ENCODE measurements around the gene PPP4R3B. TPM values are rescaled to one million over a fixed set of nuclear protein-coding genes. Genes with fewer than 3 reads are reported as not detected.
"Not testable (repeated sequence)": the region's sequence is repeated elsewhere in the genome, so short reads cannot be mapped to it uniquely, and the experiment has no call there.

PPP4R3B gene
- total and polyA plus RNA-seq, 9 donors: 33.4 to 52.0 (median 41.7) TPM

DNA sequence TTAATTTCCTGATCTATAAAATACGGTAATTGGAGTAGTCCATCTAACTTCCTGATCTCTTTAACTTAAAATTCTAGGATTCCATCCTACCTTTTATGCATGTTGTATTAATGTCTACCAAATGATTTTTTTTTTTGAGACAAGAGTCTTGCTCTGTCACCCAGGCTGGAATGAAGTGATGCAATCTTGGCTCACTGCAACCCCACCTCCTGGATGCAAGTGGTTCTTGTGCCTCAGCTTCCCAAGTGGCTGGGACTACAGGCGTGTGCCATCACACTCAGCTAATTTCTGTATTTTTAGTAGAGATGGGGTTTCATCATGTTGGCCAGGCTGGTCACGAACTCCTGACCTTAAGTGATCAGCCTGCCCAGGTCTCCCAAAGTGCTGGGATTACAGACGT, 50.1 kb downstream of the PPP4R3B start:
- Histone ChIP-seq H3K4me1 (ENCODE audit: control insufficient read depth, insufficient read depth, low read length) (no peaks in the 10 kb centered on the region), H3K9me3 (replicated peaks; ENCODE audit: control insufficient read depth, low read depth, low read length) (no peaks in the 10 kb centered on the region), H3K4me3 (ENCODE audit: low read length) (no peak overlapping the region), H3K36me3 (ENCODE audit: control insufficient read depth, insufficient read depth, low read length) (peaks cover 26% of the 10 kb centered on the region), H3K27ac (ENCODE audit: low read length) (no peak overlapping the region), H3K27me3 (ENCODE audit: control insufficient read depth, insufficient read depth, low read length) (no peaks in the 10 kb centered on the region)
- 33% methylated on average over 1 of the region's 4 CpGs for WGBS (ENCODE audit: insufficient coverage)
- no peak for DNase-seq

DNA sequence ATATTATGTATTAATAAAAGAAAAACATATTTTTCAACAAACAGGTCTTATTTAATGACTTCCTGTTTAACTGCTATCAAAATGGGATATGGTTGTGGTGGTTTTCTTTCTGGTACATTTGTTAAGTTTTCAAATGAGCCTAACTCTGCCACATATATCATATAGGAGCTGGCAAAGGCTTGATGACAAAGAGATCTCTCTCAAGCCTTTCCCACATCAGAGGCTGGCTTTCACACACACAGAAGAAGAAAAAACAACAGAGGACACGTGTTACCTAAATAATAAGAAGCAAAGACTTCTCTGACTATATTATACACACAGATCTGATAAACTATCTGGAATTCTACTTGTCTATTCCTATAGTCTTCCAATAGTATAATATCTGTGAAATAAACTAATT, 51.8 kb downstream of the PPP4R3B start:
- H3K9me3 ChIP-seq (replicated peaks; ENCODE audit: control insufficient read depth, low read depth, low read length): no peaks in the 10 kb centered on the region
- no peak for DNase-seq
- no peak overlapping the region for H3K4me3 ChIP-seq (ENCODE audit: low read length)
- no CpG with 5 or more reads among the region's 1 CpG for WGBS (ENCODE audit: insufficient coverage)
- no peaks in the 10 kb centered on the region for H3K27me3 ChIP-seq (ENCODE audit: control insufficient read depth, insufficient read depth, low read length)
- H3K27ac ChIP-seq (ENCODE audit: low read length): no peak overlapping the region
- H3K36me3 ChIP-seq (ENCODE audit: control insufficient read depth, insufficient read depth, low read length): peaks cover 40% of the 10 kb centered on the region
- H3K4me1 ChIP-seq (ENCODE audit: control insufficient read depth, insufficient read depth, low read length): no peaks in the 10 kb centered on the region

DNA sequence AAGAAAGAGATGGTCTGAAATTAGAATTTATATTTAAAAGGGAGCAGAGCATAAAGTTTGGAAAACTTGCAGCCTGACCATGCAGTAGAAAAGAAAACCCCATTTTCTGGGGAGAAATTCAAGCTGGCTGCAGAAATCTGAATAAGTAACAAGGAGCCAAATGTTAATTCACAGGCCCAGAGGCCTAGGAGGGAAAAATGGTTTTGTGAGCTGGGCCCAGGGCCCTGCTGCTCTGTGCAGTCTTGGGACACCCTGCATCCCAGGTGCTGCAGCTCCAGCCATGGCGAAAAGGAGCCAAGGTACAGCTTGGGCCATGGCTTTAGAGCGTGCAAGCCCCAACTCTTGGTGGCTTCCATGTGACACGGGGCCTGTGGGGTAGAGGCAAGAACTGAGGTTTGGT, 56.6 kb downstream of the PPP4R3B start:
- WGBS (ENCODE audit: insufficient coverage): 100% methylated on average over 2 of the region's 3 CpGs
- Histone ChIP-seq H3K9me3 (replicated peaks; ENCODE audit: control insufficient read depth, low read depth, low read length) (no peaks in the 10 kb centered on the region), H3K4me3 (ENCODE audit: low read length) (no peak overlapping the region), H3K27me3 (ENCODE audit: control insufficient read depth, insufficient read depth, low read length) (no peaks in the 10 kb centered on the region), H3K27ac (ENCODE audit: low read length) (no peak overlapping the region), H3K4me1 (ENCODE audit: control insufficient read depth, insufficient read depth, low read length) (no peaks in the 10 kb centered on the region), H3K36me3 (ENCODE audit: control insufficient read depth, insufficient read depth, low read length) (peaks cover 46% of the 10 kb centered on the region)
- DNase-seq: no peak

DNA sequence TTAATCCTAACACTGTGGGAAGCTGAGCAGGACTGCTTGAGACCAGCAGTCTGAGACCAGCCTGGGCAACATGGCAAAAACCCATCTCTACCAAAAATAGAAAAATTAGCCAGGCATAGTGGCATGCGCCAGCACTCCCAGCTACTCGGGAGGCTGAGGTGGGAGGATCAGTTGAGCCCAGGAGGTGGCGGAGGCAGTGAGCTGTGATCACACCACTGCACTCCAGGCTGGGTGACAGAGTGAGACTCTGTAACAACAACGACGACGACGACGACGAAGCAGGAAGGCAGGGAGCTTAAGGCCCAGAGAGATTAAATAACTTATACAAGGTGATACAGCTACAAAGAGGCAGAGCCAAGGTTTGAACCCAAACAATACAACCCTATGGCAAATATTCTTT, 60.6 kb downstream of the PPP4R3B start:
- Histone ChIP-seq H3K36me3 (ENCODE audit: control insufficient read depth, insufficient read depth, low read length) (peaks cover 43% of the 10 kb centered on the region), H3K9me3 (replicated peaks; ENCODE audit: control insufficient read depth, low read depth, low read length) (no peaks in the 10 kb centered on the region), H3K4me1 (ENCODE audit: control insufficient read depth, insufficient read depth, low read length) (no peaks in the 10 kb centered on the region), H3K27ac (ENCODE audit: low read length) (no peak overlapping the region), H3K4me3 (ENCODE audit: low read length) (no peak overlapping the region), H3K27me3 (ENCODE audit: control insufficient read depth, insufficient read depth, low read length) (no peaks in the 10 kb centered on the region)
- no peak for DNase-seq
- WGBS (ENCODE audit: insufficient coverage): 100% methylated on average over 4 of the region's 9 CpGs

DNA sequence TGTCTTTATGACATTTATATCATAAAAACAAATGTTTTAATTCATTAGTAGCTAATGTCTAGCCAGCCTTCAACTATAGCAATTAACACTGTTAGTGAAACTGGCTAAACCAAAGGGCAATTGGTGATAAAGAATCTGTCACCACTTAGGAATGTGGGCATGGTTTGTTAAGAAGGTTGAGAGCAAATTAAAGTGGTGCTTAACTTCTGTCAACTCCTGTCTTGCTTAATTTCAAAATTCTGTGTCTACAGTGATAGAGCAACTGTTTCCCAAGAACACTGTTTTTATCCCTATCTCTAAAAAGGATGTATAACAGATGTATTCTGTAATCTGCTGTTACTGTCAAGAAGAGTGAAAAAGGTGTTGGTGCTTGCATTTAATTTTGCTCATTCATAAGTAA, 61.4 kb downstream of the PPP4R3B start:
- H3K4me1 ChIP-seq (ENCODE audit: control insufficient read depth, insufficient read depth, low read length): no peaks in the 10 kb centered on the region
- no peak for DNase-seq
- no peaks in the 10 kb centered on the region for H3K9me3 ChIP-seq (replicated peaks; ENCODE audit: control insufficient read depth, low read depth, low read length)
- H3K4me3 ChIP-seq (ENCODE audit: low read length): no peak overlapping the region
- H3K27me3 ChIP-seq (ENCODE audit: control insufficient read depth, insufficient read depth, low read length): no peaks in the 10 kb centered on the region
- no peak overlapping the region for H3K27ac ChIP-seq (ENCODE audit: low read length)
- H3K36me3 ChIP-seq (ENCODE audit: control insufficient read depth, insufficient read depth, low read length): peaks cover 35% of the 10 kb centered on the region

DNA sequence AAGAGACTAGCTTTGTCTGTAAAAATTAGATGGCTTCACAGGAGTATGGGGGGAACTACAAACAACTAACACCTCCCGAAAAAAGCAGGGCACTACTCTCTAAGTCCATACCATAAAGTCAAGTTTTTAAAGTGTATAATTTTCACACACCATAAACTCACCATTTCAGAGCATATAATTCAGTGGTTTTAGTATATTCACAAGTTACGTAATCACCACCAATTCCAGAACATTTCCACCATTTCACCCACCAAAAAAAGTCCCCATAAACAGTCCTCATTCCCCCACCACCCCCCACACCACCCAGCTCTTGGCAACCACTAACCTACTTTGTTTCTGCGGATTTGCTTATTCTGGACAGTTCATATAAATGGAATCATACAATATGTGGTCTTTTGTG, 64.1 kb downstream of the PPP4R3B start:
- Histone ChIP-seq H3K27ac (ENCODE audit: low read length) (no peak overlapping the region), H3K4me3 (ENCODE audit: low read length) (no peak overlapping the region), H3K9me3 (replicated peaks; ENCODE audit: control insufficient read depth, low read depth, low read length) (no peaks in the 10 kb centered on the region), H3K4me1 (ENCODE audit: control insufficient read depth, insufficient read depth, low read length) (no peaks in the 10 kb centered on the region), H3K36me3 (ENCODE audit: control insufficient read depth, insufficient read depth, low read length) (peaks cover 17% of the 10 kb centered on the region), H3K27me3 (ENCODE audit: control insufficient read depth, insufficient read depth, low read length) (no peaks in the 10 kb centered on the region)
- no peak for DNase-seq
- WGBS (ENCODE audit: insufficient coverage): no CpG with 5 or more reads among the region's 3 CpGs

DNA sequence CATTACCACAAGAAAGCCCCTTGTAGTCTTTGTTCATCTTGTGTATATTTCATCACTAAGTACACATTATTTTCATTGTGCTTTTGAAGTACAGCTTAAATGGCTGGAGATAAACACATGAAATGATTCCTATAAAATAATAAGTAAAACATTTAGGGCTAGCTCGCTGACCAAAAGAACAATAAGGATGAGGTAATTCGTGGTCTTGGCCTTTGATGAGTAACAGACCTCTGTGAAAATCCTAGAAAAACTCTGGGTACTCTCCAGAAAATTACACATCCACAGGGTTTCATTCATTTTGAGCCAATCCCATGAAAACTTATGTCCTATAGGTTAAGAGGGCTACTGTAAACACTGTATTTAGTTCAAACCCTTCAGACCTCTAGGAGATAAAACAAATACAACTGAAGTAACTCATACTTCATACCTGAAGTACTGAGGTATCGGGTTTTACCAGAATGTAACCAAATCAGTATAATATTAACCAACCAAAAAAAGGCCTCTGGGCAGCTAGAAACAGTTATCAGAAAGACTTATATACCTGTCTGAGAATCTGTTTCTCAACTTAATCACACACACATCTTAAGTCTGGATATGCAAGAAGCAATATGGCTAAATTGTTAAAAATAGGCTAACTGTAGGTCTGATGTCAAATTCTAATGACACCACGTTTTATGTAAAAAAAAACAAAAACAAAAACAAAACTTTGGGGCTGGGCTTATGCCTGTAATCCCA, 66.9 kb downstream of the PPP4R3B start:
- Histone ChIP-seq H3K4me1 (ENCODE audit: control insufficient read depth, insufficient read depth, low read length) (no peaks in the 10 kb centered on the region), H3K4me3 (ENCODE audit: low read length) (no peak overlapping the region), H3K9me3 (replicated peaks; ENCODE audit: control insufficient read depth, low read depth, low read length) (no peaks in the 10 kb centered on the region), H3K36me3 (ENCODE audit: control insufficient read depth, insufficient read depth, low read length) (peaks cover 19% of the 10 kb centered on the region), H3K27ac (ENCODE audit: low read length) (no peak overlapping the region), H3K27me3 (ENCODE audit: control insufficient read depth, insufficient read depth, low read length) (no peaks in the 10 kb centered on the region)
- peak; percentile 23 for DNase-seq
- WGBS (ENCODE audit: insufficient coverage): no CpG with 5 or more reads among the region's 4 CpGs

DNA sequence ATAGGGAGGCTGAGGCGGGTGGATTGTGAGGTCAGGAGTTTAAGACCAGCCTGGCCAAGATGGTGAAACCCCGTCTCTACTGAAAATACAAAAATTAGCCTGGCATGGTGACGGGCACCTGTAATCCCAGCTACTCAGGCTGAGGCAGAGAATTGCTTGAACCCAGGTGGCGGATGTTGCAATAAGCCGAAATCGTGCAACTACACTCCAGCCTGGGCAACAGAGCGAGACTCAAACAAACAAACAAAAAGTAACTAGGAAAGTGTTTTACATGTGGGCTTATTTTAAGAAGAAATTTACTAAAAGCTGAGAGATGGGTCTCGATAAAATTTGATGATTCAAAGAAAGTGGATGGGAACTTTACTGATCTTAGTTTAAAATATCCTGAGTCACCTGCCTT, 69.7 kb downstream of the PPP4R3B start:
- not testable (repeated sequence) for H3K9me3 ChIP-seq (replicated peaks; ENCODE audit: control insufficient read depth, low read depth, low read length); DNase-seq; H3K4me3 ChIP-seq (ENCODE audit: low read length); H3K27ac ChIP-seq (ENCODE audit: low read length); H3K4me1 ChIP-seq (ENCODE audit: control insufficient read depth, insufficient read depth, low read length); H3K27me3 ChIP-seq (ENCODE audit: control insufficient read depth, insufficient read depth, low read length)
- 100% methylated on average over 2 of the region's 8 CpGs for WGBS (ENCODE audit: insufficient coverage)
- H3K36me3 ChIP-seq (ENCODE audit: control insufficient read depth, insufficient read depth, low read length): peaks cover 19% of the 10 kb centered on the region

DNA sequence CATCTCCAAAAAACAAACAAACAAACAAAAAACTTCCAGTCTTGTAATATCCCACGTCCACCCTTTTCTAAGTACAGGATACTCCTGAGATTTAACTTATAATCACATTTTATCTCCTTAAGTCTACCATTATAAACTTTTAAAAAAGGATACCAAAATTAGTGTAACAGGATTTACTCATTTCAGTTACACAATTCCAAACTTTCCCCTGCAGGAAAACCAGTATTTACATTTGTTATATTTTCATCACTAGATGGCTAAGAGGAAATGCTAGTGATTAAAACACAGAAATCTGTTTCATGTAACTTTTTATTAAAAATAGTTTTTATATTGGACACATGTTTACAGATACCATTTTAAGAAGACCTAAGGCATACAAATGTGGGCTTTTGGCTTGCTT, 70.4 kb downstream of the PPP4R3B start:
- Histone ChIP-seq H3K27me3 (ENCODE audit: control insufficient read depth, insufficient read depth, low read length) (no peaks in the 10 kb centered on the region), H3K36me3 (ENCODE audit: control insufficient read depth, insufficient read depth, low read length) (peaks cover 19% of the 10 kb centered on the region), H3K4me3 (ENCODE audit: low read length) (no peak overlapping the region), H3K4me1 (ENCODE audit: control insufficient read depth, insufficient read depth, low read length) (no peaks in the 10 kb centered on the region), H3K9me3 (replicated peaks; ENCODE audit: control insufficient read depth, low read depth, low read length) (no peaks in the 10 kb centered on the region), H3K27ac (ENCODE audit: low read length) (no peak overlapping the region)
- no CpG with 5 or more reads among the region's 1 CpG for WGBS (ENCODE audit: insufficient coverage)
- DNase-seq: no peak

DNA sequence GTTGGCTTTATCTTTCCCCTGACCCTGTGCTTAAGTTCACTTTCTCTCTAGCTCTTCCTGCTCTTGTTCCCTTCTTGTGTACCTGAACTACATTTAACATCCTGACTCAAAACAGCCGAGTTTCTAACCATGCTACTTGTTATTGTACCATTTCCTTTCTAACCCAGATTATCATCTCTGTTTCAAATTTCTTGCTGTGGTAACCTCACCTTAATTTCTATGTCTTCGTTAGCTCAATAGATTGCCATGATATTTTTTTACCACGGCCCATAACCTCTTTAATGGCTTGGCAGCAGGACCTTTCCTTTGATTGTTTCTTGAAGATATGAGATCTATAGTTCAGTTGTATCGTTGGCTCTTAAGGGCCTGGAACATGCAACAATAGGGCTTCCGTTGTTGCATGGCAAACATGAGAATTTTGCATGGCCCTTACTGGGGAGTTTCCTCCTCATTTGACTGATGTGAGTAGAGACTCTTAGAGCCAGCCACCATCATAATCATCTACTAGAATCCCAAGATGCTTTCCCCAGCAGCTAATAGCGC, 86.8 kb downstream of the PPP4R3B start:
- Histone ChIP-seq H3K9me3 (replicated peaks; ENCODE audit: control insufficient read depth, low read depth, low read length) (no peaks in the 10 kb centered on the region), H3K4me3 (ENCODE audit: low read length) (no peak overlapping the region), H3K36me3 (ENCODE audit: control insufficient read depth, insufficient read depth, low read length) (peaks cover 33% of the 10 kb centered on the region), H3K4me1 (ENCODE audit: control insufficient read depth, insufficient read depth, low read length) (no peaks in the 10 kb centered on the region), H3K27me3 (ENCODE audit: control insufficient read depth, insufficient read depth, low read length) (no peaks in the 10 kb centered on the region), H3K27ac (ENCODE audit: low read length) (no peak overlapping the region)
- WGBS (ENCODE audit: insufficient coverage): no CpG with 5 or more reads among the region's 6 CpGs
- DNase-seq: no peak

DNA sequence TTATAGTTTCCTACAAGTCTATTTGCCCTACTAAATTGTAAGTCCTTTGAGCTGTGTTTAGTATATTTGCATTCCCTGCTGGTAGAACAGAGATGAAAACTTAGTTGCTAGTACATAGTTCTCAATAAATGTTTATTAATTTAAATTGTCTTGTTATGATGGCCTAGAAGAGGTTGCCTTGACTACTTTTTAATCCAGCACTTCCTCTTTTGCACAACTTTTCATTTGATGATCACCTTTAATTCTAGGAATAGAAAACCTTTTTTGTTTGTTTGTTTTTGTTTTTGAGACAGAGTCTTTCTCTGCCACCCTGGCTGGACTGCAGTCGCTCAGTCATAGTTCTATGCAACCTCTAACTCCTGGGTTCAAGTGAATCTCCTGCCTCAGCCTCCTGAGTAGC, 91.2 kb downstream of the PPP4R3B start:
- no CpG with 5 or more reads among the region's 1 CpG for WGBS (ENCODE audit: insufficient coverage)
- no peaks in the 10 kb centered on the region for H3K9me3 ChIP-seq (replicated peaks; ENCODE audit: control insufficient read depth, low read depth, low read length)
- H3K4me1 ChIP-seq (ENCODE audit: control insufficient read depth, insufficient read depth, low read length): no peaks in the 10 kb centered on the region
- H3K27ac ChIP-seq (ENCODE audit: low read length): no peak overlapping the region
- H3K4me3 ChIP-seq (ENCODE audit: low read length): no peak overlapping the region
- no peak for DNase-seq
- no peaks in the 10 kb centered on the region for H3K27me3 ChIP-seq (ENCODE audit: control insufficient read depth, insufficient read depth, low read length)
- peaks cover 26% of the 10 kb centered on the region for H3K36me3 ChIP-seq (ENCODE audit: control insufficient read depth, insufficient read depth, low read length)

Measured in muscle of leg (tissue), 11 donors.